LHCN-M2 (cell line): Measurements from ENCODE around the gene PRKAG1. TPM values are rescaled to one million over a fixed set of nuclear protein-coding genes. Genes with fewer than 3 reads are reported as not detected.

ENCODE experiments used
- DNase-seq: peaks from one replicate; pipeline ENCODE4 v3.0.0-alpha.2; 2012; ENCODE audit warnings: low read depth
- total RNA-seq: library from RNA; depleted of rRNA; stranded (reverse); fragments of >200 nt; gene quantifications from 2 replicates; pipeline ENCODE4 v1.2.3, GENCODE V29; 2014; rRNA removed

The PRKAG1 gene
- total RNA-seq, 1 experiment from 2014 or later, result 77.4 TPM

DNA sequence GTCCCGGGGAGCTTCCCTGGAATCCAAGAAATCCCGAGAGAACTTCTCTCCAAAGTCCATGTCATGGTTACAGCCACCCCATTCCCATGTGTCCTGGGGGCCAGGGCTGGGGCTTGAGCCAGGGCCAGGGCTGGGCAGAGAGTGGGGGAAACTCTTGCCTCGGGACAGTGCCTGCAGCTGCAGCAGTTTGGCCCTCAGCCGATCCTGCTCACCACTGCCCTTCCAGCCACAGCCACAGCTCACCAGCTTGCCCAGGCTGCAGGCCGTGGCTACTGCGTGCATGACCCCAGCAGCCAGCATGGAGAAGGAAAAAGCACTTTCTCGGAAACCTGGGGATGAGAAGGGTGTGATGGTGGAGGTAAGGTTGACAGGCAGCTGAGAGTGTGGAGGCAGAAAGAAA lies 50.6 kb downstream of the PRKAG1 start:
- DNase-seq, result no peak

DNA sequence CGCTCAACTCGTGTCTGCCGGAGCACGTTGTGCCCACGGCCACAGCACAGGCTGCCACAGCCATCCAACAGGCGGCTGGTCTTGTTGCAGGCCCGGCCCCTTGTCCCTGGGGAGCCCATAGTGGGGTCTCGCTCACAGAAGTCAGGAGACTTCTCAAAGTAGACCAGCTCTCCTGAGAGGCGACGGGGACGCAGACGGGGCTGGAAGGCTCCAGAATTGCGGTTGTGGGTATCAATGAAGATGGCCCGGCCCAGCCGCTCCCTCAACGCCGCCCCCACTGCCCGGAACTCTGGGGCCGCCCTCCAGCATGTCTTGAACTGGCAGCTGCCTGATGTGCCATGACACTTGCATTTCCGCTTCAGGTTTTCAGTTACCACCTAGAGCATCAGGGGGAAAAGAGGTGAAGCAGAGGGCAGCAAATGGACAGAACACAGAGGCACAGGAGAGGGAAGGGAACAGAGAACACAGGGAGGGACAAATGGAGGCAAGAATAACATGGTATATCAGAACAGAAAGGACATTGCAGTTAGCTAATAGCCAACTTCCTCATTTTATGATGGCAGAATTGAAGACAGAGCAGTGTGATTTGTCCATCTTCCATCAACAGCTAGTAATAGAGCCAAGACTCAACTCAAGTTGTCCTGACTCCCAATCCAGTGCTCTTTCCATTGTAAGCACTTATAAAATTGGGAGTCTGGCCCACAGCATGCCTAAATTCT lies 52.2 kb downstream of the PRKAG1 start:
- DNase-seq, result no peak

DNA sequence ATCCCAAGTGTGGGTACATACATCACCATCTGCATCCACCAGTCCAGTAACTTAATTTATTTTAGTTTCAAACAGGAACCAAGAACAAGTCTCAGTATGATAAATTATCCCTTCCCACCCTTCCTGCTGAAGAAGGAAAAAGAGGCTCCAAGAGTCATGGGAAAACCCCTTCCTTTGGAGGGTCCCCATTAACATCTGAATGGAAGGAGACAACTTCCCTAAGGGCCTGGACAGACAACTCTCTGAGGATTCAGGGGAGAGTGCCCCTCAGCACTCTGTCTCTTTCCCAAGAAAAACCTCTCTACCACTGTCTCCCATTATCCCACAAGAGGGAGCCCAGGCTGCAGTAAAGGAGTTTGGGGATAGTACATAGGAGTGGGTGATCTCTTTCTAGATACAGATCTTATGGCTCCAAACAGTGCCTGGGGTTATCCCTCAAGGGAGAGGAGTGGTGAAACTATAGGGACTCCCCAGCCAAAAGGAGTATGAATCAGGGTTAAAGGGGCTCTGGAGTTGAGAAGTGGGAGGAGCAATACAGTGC lies 53.2 kb downstream of the PRKAG1 start:
- DNase-seq, result peak; percentile 28

DNA sequence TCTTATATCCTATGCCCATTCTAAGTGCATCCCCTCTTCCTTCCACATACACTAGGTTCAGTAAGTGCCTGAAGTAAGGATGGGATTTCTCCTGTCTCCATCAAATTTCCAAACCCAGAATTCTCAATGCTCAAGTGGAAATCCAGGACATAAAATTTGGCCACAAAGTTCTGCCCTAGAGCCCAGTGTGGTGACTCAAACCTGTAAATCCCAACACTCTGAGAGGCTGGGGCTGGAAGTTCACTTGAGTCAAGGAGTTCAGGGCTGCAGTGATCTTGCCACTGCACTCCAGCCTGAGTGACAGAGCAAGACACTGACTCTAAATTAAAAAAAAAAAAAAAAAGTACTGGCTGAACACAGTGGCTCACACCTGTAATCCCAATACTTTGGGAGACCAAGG lies 56.8 kb downstream of the PRKAG1 start:
- peak; percentile 42 for DNase-seq

DNA sequence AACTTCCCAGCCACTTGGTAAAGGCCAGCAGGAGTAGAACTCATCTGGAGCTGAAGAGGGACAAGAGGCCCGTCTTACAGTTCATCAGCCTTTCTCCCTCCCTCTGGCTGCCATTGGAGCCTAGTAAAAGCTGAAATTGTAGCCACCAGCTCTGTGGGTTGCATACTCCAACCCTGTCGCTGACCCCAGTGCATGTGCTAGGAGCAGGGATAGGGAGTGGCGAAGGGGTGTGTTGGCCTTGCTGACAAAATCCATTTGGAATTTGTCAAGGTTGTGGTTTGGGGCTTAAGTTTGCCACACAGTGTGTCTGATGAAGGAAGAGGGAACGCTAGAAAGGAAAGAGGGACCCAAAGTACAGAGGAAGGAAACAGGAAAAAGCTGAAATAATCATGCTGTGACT lies 57.2 kb downstream of the PRKAG1 start:
- DNase-seq, result peak; percentile 41

DNA sequence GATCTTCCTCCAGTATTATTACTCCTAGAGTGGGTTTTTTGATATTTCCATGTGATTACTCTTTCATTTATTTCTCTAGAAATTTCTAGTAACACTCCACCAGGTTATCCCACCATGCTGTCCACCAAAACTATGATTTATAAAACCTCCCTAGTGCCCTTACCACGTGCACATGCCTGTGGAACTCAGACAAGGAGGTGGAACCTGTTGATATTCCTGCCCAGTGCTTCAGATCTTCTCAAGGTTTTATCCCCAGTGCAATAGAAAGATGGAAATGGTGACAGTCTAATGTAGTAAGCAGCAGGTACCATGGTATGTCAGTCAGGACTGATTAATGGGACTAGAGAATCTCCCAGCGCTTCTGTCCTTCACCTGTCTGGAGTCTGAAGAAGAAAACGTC lies 57.7 kb downstream of the PRKAG1 start:
- no peak for DNase-seq

DNA sequence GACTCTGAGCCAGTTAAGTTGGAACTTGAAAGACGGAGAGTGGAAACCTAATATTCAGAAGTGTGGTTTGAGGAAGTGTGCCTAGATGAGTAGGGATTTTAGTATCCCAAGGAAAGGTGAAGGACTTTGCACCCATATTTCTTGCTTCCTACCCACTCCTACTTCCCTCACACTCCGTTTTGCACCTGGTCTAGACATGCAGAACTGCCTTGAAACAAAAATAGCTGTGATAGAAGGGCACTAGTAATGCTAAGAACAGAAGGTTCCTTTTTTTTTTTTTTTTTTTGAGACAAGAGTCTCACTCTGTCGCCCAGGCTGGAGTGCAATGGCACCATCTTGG lies 60.6 kb downstream of the PRKAG1 start:
- DNase-seq, result no peak

DNA sequence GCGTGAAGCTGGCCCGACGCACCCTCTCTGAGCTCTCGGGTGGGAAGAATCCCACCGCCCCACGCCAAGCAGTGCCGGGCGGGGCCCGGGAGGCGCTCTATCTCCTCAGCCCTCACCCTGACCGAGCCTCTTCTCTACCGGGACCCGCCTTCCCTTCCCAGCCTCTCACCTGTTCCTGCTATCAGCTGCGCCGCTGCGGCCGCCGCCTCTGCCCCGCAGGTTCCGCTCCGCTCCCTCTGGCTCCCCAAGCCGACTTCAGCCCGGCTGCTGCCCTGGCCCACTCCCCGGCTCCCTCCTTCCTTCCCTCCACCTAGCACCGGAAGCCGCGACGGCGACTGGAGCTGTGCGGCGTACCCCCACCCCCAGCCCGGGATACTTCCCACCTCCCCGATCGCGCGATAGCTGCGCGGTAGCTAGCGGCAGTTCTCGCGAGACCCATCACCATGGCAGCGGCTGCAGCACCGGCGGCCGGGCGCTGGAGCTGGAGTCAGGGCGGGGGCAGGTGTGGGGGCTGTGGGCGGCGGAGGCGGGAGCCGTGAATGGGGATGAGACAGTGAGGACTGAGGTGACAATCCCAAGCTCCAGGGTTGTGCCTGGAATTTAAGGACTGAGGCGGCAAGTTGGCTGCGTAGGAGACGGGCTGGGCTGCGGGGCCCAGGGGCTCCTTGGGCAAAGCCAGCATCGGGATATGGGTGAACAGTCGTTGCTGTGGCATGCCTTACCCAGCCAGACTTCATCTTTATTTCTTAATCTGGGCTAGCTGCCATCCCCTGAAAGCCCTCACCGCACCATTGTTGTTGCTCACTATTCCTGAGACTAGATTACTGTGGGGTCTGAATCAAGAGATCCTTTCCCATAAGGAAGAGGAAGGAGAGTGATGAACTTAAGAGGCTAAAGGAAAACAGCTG lies 61.2 kb downstream of the PRKAG1 start, which contains the start of gene ARF3:
Gene ARF3 (minus strand): TSS at position 347 of the 908 bp plus-strand sequence. CDS start 16,392 bp downstream, outside the sequence.
- DNase-seq, result peak; percentile 85

DNA sequence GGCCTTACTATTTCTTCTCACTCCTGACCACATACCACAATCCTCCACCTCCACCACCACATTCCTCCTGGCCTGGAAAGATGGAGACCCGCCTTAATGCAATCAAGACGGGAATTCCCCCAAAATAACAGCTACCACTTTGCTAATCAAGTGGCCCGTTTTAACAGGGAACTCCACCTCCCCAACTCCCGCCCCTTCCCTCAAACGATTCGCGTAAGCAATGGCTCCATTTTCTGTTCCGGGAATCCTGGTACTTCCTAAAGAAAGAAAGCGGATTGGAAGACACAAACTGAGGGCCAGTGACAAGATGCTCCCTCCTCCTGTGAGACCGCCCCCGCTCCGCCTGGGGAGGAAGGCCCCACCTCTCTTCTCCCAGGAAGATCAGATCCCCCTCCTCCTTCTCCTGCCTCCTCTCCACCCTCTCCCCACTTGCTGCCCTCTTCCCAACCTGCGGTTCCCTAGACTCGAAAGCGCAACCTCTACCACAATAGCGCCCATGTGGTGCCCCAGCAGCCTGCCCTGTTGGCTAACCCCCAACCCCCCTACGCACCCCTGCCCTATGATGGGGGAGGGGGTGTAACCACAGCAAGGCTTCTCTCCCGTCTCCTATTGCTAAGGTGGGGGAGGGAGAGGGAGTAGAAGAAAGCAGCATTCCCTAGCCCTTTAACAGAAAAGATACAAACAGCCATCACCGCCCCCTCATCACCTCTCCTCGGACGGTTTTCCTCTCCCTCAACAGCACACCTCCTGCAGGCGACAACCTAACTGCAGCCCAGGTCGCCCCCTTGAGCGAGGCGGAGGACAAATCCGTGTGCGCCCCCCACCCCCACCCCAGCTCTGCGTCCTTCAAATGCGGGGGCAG lies 62.1 kb downstream of the PRKAG1 start:
- DNase-seq, result peak; percentile 95

DNA sequence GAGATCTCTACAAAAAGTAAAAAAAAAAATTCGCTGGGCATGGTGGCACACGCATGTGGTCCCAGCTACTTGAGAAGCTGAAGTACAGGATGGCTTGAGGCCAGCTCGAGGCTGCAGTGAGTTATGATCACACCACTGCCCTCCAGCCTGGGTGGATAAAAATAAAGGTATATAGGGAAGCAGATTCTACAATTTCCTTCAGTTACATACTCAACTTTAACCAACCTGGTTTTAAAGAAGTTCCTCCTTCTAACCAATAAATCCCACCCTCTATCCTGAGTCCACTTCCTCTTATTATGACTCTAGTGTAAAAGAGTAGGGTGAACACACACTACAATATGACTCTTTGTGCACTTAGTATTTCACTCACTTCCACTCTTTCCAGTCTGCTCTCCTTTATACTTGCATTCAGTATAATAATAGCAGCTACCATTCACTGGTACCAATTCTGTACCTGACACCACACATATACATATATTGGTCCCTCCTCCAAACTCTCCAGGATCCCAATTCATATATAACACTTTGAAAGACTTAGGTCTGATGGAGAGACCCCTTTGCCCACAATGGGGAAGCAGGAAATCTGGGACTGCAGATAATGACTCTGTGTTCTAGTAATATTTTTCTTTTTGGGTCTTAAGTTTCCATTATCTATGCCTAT lies 63.6 kb downstream of the PRKAG1 start:
- DNase-seq, result no peak

DNA sequence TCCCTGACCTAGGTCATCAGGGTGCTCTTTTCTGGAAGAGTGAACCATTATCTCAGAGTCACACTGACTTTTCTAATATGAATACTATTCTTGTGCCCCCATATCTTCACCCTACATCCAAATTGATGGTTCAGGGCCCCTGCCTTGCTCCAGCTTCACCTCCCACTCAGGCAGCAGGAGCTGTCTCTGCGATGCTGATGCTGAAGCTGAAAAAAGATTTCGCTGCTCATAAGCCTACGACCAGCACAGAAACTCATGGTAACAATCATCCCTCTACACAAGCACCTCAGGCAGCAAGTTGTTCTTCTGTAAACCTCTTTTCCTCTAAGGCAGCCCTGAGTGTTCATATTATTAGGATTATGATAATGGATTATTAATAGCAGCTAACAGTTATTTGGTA lies 64.5 kb downstream of the PRKAG1 start:
- DNase-seq, result no peak

DNA sequence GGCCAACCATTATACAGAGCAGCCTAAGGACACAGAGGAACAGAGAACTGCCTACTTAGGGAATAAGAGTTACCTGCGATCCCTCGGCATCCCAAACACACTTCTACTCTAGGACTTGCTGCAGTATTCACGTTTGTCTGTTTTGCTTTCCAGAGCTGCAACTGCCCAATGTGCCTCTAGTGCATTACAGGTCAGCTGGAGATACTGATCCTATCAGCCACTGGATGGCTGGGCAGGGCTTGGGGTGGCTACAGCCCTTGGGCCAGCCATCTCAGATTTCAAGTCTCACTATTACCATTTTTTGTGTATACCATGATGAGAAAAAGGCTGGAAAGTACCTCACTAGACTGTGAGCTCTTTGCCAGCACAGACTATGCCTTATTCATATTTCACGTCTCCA lies 65.9 kb downstream of the PRKAG1 start:
- DNase-seq, result no peak

Other genes starting within 250 kb of the PRKAG1 start
- 24.7 and 25.6 TPM in 2 replicates for gene ADCY6, start 229.7 kb downstream of the PRKAG1 start, total RNA-seq
- gene CACNB3, start 200.3 kb downstream of the PRKAG1 start, total RNA-seq, result 29.4 and 30.0 TPM in 2 replicates
- 91.0 and 98.6 TPM in 2 replicates for gene DDX23, start 166.6 kb downstream of the PRKAG1 start, total RNA-seq
- not detected in 2 replicates for gene RND1, start 152.9 kb downstream of the PRKAG1 start, total RNA-seq
- gene FKBP11, start 93.3 kb downstream of the PRKAG1 start, total RNA-seq, result 12.6 and 17.3 TPM in 2 replicates
- 75.0 and 88.8 TPM in 2 replicates for gene ARF3, start 61.3 kb downstream of the PRKAG1 start, total RNA-seq
- 1.5 TPM in 1 of 2 replicates, not detected in the other for gene WNT10B, start 47.0 kb downstream of the PRKAG1 start, total RNA-seq
- gene WNT1, start 40.5 kb downstream of the PRKAG1 start, total RNA-seq, result not detected in 2 replicates
- gene DDN, start 19.4 kb downstream of the PRKAG1 start, total RNA-seq, result 0.06 and 0.52 TPM in 2 replicates
- 22.6 and 26.9 TPM in 2 replicates for gene KMT2D, start 42.0 kb upstream of the PRKAG1 start, total RNA-seq
- 0.90 and 2.9 TPM in 2 replicates for gene RHEBL1, start 51.2 kb upstream of the PRKAG1 start, total RNA-seq
- gene DHH, start 76.0 kb upstream of the PRKAG1 start, total RNA-seq, result 0.06 TPM in 1 of 2 replicates, not detected in the other
- gene LMBR1L, start 92.1 kb upstream of the PRKAG1 start, total RNA-seq, result 20.5 and 25.0 TPM in 2 replicates
- 3,747 and 3,781 TPM in 2 replicates for gene TUBA1B, start 112.6 kb upstream of the PRKAG1 start, total RNA-seq
- 953 and 1,210 TPM in 2 replicates for gene TUBA1A, start 170.3 kb upstream of the PRKAG1 start, total RNA-seq
- 1,345 and 1,346 TPM in 2 replicates for gene TUBA1C, start 246.3 kb upstream of the PRKAG1 start, total RNA-seq